ENCODE data around the gene ZIC1.
A peak's percentile ranks its signal among the peaks of the same experiment; 100 is the strongest.

Gene ZIC1

DNA sequence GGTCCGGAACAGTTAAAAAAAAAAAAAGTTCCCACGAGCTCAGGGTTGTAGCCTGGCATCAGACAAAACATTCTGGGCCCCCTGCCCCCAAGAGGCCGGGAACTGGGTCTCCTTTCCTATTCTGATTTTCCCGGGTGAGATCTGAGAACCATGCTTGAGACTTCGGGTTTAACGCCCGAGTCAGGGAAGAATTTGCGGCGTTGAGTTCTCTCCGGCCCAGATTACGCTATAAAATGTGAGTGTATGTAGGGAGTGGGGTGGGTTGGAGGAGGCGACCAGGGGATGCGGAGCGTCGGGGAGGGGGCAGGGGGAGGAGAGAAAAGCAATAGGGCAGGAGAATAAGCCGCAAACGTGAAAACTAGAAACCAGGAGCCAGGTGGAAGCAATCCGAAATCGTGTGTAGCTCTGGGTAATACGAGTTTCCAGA lies 2.7 kb downstream of the ZIC1 start:
- DNase-seq, result no peak

DNA sequence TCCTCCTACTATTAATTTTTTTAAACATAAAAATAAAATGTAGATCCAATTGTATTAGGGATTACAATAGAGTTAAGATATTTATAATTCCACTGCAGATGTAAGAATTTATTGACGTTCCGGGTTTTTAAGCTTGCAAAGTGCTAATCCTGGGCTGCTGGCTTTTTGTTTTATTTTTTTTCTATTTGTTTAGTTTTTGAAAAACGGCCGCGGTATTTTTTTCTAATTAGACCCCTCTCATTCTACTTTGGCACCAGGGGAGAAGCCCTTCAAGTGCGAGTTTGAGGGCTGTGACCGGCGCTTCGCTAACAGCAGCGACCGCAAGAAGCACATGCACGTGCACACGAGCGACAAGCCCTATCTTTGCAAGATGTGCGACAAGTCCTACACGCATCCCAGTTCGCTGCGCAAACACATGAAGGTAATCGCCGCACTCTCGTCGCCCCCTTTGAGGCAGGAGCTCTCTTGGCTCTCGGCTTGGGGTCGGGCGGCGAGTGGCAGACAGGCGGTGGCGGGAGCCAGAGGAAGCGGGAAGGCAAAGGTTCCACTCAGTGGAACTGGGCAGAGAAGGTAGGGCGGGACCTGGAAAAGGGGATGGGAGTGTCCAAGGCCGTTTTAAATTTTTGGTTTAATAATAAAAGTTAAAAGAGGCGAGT lies 3.2 kb downstream of the ZIC1 start:
- DNase-seq, result no peak

DNA sequence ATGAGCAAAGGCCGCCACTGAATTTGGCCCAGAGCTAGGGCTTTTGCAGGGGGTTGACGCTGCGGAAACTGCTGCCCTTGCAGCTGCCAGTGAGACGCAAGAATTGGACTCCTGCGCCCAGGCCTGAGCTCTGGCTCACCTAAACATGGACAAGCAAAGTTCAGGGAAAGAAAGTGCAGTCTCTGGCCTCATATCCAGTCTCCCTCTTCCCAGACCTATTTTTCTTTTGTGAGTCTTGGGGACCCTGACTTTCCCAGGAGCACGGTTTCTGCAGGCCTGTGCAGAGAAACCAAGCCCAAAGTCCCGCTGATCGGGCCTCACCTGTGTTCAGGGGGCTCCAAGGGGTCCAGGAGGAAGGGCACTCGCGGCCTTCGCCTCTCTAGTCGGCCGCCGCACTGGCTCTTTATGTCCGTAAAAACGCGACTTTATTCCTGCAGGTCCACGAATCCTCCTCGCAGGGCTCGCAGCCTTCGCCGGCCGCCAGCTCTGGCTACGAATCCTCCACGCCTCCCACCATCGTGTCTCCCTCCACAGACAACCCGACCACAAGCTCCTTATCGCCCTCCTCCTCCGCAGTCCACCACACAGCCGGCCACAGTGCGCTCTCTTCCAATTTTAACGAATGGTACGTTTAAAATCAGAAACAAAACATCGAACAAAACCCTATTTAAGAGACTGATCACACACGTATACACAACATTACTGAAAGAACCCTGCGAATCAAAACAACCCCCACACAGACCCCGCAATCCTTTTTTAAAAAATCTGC lies 3.9 kb downstream of the ZIC1 start:
- no peak for DNase-seq

DNA sequence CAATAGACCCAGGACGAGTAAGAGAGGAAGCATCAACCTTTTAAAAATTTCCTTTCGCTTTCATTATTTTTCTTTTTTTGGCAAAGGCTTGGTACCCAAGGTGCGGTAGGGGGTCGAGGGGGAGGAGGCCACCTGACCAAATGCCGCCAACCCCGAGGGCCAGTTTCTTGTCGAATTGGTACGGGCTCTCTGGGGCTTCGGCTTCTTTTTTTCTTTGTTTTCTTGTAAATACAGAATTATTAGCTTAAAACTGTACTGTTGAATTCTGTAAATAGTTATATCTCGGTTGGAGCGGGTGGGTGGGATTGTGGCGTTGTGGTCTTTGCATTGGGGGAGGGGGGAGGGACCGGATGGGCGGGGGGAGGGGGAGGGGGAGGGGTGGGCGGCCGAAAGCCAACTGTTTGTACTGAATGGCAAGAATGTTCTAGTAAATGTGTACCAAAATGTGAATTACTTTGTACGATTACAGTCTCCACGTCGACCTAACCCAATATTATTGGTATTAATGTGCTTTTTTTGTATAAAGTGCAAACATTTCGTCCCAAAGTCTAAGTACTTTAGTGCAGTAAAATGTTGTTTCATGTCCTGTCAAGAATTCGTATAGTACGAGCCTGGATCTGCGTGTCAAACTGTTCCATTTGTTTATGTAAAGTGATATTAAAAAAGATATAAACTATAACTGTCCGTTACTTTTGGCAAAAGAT lies 4.7 kb downstream of the ZIC1 start:
- DNase-seq, result no peak

DNA sequence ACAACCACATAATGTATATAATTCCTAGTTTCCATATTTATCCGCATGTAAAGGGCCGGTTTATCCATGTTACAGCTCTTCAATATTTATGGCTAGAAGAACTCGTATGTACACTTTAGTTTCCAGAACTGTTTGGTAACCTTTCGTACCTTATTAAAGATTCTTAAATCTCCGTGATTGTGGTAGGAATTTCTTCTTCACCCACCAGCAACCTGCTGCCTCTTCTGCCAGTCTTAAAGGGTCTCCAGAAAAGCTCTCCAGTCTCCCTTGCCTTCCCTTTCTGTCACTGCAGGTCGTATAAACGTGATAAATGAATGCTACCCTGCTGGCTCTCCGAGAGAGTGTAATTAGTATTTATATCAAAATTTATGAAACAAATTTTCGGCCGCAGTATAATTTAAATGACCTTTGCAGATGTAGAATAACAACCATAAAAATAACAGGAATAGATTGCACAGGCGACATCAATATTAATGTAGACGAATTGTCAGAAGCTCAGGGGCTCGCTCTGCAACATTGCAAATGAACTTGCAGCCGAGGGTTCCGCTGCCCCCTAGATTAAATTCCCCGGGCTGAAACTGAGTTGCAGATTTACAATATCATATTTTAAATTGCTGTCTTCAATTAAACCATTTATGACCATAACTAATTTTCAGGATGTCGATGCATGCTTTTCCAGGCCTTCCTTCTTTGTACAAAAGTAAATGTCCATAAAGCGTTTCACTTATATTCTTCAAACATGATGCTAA lies 5.4 kb downstream of the ZIC1 start:
- no peak for DNase-seq

DNA sequence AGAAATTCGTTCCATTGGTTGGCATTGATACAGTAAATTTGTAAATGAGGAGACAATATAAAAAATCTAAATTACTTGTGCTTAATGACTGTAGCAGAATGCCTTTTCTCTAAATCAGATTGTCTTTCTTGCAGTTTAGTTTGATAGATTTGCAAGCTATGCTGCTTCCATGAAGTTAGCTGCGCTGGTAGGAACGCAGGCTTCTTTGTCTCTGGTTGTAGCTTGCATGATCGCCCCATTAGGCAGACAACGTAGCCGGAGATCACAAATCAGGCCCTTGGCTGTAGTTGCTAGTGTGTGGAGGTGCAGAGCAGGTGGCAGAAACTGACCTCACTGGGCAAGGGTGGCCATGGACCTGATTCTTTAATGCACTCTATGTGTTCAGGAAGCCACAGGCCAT lies 6.1 kb downstream of the ZIC1 start:
- DNase-seq, result no peak

DNA sequence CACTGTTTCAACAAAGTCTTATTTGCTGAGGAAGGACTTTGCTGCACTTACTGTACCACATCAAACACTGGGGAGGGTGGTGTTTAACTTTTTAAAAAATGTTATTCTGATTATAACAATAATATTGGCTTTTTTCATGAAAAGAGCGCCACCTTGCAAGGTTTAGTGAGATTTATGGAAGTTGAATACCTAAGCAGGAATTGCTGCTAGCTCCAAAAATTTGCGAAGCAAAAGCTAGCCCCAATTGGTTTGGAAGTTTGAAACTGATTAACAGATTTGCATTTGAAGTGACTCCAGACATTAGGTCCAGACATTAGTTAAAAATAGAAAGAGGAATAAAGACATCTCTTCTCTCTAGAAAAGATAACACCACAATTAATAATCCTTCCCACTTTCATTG lies 6.7 kb downstream of the ZIC1 start:
- no peak for DNase-seq

DNA sequence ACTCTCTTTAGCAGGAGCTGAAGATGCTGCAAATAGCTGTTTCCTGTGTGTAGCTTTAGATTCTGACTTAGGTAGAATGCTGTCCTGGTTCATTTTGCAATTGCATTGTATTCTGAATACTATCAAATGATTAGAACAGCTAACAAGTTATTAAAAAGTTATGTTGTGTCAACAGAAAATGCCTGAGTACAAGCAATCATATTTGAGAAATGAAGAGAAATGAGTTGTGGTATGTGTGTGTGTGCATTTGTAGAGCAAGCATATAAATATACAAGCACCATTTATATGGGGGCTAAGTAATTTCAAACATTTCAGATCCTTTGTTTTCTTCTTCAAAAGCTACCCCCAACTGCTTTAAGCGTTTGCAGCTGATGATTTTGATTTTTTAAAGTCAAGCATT lies 7.8 kb downstream of the ZIC1 start:
- DNase-seq, result no peak

DNA sequence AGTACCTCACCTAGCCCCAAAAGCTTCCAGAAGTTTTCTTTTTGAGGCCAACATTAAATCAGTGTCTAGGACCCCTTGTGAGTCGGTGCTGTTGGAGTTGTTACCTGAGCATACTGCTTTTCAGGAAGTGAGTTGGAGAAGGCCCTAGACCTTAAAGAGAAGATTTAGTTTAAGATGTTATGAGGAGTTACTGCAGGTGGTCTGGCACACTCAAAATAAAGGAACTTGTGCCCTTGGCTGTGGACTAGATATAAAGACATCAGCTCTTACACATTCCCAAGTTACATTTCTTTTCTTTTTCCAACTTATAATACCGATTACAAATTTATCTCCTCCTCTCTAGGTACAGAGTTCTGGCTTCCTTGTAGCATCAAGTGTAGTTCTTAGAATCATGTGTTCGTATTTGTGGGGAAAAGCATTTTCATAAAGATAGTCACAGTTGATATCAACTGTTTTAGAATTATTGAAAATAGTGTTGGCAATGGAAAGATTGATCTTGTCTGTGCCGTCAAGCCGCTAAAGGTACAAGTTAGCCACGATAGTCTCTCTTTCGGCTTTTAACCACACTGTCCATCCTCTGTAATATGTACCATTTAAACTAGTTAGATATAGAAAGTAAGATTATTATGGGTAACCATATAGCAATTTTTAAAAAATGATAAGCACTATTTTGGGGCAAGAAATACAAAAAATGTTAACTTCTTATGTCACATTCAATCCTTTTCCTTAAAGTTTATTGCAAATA lies 8.6 kb downstream of the ZIC1 start:
- DNase-seq, result no peak

DNA sequence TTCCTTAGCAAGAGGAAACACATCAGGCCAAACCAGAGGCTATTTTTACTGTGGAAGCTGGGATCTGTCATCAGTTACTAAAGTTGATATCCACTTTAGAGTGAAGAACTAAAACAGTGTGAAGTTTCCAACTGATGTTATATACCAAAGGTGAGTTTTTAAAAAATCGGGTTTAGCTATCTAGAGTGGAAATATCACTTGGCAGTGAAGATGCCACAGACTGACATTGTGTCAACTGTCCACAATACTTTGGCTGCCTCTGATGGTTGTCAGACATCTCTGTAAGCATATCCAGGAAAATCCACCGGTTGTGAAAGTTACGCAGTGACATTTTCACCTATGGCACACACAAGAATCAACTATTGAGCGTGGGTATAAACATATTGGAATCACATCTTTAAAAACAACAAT lies 9.2 kb downstream of the ZIC1 start:
- no peak for DNase-seq

DNA sequence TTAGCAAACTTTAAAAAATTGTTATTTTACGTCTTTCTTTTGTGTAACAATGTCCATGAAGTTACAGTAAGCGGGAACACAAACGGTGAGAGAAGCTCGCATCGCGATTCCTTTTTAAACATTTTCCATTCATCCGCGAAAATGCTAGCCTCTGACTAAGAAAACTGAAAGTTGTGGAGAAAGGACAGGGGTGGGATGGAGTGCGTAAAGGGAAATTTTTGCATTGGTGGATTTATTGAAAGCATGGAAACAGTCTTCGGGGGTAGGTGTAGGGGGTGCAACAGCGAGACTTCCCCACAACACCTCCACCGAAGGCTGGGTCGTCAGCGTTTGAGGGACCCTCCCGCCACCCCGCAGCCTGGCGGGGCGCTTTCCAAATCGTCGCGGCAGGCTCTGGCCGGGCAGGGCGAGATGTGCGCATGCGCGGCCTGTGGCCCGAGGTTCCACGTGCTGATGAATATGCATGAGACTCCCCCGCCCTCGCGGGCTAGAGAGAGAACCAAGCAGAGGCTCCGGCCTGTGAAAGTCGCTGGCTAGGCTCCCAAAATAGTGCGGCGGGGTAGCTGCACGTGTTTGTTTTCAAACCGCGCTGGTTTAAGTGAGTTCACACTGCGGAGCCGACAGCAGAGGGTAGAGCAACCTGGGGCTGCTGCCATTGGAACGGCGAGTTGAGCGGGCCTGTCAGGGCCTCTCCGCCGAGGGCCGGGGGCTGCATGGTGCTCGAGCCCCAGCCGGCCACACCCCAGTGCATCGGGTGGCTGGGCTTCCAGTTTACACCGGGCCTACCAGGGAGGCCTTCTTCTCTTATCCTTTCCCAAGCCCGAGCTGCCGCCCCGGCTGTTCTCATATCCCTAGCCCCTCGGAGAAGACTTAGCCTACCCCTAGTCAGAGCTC lies 9.9 kb downstream of the ZIC1 start:
- DNase-seq, result peak; percentile 26

DNA sequence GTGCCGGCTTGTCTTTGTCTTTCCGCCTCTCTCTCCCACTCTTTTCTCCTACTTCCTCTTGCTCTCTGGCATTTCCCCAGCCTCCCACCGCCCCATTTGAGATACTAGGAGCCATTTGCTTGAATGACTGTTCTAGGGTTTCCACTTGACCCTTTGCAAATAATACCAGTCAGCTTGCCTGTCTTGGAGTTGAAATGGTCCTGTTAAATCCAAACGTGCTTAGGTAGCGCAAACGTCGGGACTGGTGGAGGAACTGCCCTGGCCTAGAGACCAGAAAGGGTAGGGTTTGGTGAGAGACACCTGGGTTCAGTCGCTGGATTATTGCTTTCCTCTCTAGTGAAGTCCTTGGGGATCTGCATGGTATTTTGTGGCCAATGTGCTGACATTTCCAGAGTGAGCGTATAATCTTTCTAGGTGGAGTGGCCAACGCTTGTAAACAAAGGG lies 10.6 kb downstream of the ZIC1 start:
- DNase-seq, result no peak

DNA sequence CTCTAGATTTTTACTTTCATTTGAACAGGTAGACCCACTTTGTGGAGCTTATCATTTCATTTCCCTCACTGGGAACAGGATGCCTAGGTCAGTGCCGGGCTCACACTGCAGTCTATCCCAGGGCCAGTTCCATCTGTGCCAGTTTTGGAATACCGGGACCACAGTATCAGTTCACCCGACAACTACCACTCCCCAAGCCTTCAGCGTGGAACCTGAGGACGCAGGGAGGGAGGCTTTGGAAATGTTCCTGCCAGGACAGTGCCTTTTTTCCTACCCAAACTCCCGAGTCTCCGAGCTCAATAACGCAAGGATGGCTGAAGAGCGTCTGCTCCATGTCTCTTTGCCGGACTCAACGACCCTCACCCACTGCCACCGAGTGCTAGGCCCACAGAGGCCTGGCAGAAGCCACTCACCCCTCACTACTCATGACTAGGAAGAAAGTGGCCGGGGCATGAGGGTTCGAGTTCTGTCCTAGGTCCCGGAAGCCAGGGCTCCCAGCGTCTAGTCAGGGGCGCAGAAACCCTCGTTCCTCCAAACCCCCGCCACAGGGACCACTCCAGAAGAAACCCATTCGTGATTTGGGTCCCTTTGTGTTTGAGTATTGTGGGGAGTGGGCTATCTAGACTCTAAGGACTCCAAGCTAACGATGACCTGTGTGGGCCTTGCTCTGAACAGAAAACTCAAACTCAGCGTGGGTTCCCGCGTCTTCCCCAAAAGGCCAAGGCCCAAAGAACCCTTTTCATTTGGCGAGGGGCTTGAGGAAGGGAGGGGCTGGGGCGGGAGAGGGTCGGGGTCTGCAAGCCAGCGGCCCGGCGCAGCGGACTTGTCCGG lies 11.4 kb downstream of the ZIC1 start:
- no peak for DNase-seq

DNA sequence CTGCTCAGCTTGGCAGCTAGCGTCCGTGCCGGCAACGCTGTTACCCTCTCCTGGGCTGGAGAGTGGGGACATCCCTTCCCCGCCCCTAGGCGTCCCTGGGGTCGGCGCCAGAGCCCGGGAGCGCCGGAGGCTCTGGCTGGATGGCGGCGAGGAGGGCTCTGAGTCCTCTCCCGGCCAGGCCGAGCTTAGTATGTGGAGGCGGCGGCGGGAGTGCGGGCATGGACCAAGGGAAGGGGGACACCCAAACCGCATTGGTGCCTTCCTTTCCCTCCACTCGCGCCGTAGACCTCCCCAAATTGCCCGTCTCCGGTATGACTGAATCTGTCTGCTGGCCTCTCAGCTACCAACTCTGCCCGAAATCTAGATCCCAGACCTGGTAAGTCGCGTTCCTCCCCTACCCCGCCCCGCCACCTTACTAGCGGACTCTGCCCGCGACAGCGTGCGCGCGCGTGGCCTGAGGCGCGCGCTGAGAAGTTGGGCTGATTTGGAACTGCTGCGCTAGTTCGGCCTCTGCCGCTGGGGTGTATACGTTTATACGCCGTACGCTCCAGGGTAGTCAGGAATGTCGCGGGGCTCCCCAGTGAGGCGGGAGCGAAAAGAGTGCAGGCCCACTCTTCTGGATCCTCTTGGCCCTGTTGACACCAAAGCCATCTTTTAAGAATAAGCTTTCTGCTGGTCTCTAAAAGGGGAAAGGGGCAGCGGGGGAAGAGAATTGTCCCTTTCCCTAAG lies 12.2 kb downstream of the ZIC1 start:
- DNase-seq, result no peak

DNA sequence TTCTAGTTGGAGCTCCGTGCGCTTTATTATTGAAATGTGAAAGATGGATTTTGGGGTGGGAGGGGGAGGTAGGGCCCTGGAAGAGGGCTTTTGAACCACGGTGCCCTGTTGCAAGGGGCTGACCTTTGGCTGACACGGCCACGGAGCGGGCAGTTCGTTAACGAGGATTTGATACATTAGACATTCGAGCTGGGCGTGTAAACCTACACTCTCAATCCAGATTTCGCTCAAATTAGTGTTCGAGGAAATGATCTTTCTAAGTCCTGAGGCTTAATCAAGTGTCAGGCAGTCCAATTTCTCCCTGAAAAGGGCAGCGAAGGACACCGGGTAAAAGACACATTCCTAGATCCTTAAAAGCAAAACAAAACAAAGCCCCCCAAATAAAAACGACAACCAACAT lies 13.0 kb downstream of the ZIC1 start:
- no peak for DNase-seq

DNA sequence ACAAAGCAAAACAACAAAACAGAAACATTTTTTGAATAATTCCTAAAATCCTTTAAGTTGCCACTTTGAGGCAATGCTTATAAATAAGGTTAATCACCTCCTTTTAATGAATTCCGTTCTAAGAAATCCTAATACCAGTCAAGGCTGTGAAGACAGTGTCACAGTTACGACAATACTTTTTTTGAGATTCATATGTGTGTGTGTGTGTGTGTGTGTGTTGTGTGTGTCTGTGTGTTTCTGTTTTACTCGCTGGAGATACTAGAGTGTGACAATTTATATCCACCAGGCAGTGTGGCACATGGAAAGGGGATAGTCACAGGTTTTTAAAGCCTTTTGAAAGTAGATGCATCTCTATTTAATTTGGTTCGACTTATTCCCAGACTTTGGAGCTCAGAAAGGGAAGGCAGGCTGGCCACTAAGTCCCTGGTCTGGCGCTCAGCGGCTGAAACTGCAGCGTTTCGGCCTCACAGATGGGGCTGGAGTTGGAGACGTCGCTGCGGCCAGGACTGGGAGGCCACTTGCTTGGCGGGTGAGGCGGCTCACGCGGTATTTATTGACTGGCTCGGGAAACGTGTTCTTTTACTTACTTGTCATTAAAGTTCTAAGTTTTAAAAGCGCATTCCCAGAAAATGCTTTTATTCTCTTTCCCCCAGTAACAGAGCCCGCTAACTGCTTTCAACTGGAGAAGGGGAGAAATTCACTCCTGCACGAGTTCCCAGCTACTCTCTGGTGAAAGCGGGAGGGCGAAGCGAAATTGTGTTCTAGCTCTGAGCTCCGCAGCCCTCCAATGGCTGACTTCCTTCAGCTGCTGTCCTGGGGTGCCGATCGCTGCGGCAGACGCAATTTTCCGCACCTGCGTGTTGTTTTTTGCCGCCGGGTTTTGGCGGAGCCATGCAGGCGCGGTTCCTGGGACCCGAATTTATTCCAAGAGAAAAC lies 13.7 kb downstream of the ZIC1 start:
- no peak for DNase-seq

DNA sequence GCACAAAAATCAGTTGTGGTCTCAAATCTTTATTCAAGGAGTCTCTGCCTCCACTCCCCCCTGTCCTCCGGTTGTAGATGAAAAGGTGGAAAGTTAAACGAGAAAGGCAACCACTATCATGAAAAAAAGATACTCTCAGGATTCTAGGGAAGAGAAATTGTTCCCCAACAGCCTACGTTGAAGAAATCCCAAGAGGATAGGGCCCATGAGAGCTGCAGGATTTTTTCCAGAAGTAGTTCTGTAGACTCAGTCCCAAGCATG lies 14.3 kb downstream of the ZIC1 start:
- no peak for DNase-seq

DNA sequence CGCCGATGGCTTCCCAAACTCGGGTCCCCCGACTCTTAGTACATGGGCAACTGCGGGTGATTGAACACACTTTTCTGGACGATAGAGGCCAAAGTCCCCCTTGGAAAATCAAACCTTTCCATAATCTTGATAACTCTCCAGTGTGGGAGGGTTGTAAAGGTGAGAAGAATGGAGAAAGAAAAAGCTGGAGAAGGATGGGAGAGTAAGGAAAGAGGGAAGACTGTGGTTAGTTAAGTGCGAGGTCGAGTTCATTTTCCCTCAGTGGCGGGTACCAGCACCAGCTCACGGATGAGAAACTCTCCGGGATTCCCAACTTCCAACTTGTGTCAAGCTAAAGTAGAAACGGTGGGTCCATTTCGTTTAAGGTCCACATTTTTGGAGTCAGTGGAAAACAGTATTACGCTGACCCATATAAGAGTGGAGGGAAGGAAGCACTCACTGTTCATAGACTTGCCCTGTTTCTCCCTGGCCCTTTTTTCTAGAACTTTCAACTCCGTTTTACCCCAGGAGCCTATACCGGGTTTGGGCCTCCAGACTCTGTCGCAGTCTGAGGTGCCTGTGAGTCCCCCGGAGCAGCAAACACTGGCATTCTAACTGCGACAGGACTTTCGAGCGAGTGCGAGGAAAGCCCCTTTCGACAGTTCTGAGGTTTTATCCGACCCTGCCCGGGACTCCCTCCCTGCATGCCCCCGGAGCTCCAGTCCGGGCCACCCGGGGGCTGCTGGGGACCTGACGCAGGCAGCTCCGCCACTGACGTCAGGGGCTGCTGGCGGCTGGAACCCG lies 14.8 kb downstream of the ZIC1 start:
- no peak for DNase-seq
